ENCODE data around the gene ZBTB7C. TPM values are rescaled to one million over a fixed set of nuclear protein-coding genes. Genes with fewer than 3 reads are reported as not detected.

Gene ZBTB7C
- total RNA-seq, 1 experiment from 2014 or later, result 0.33 TPM

- no peak overlapping the region for H3K27ac Mint-ChIP-seq
- DNase-seq, result no peak
- H3K14ac ChIP-seq (ENCODE audit: insufficient read depth, low read length), result no peak overlapping the region; the same call in 1 of the 2 replicates
- no peaks in the 10 kb centered on the region for H3K27me3 ChIP-seq (ENCODE audit: insufficient read depth, low read length)
- peaks cover 1% of the 10 kb centered on the region; the same call in 1 of the 2 replicates for H3K27me3 Mint-ChIP-seq (ENCODE audit: low read depth)
- no peaks in the 10 kb centered on the region for H3K23me2 ChIP-seq (ENCODE audit: insufficient read length, low read depth, low read length, poor library complexity, severe bottlenecking)
- H2BK12ac ChIP-seq (ENCODE audit: insufficient read length, low read depth, low read length), result no peak overlapping the region
- no peak overlapping the region for H3K18ac ChIP-seq (ENCODE audit: insufficient read length, low read depth, low read length)
- no peaks in the 10 kb centered on the region for H3K36me3 Mint-ChIP-seq (ENCODE audit: insufficient read depth in 1 of 3, low read depth in 3 of 3)
- WGBS (ENCODE audit: extremely low coverage, insufficient read length, low lambda C conversion rate), result no CpG with 5 or more reads among the region's 3 CpGs
- no peak overlapping the region for H3K4me3 Mint-ChIP-seq
- no peak overlapping the region for H2BK5ac ChIP-seq (ENCODE audit: insufficient read length, low read length)
- H2AK5ac ChIP-seq (ENCODE audit: insufficient read length, low read length), result no peak overlapping the region
- H3K27ac ChIP-seq (ENCODE audit: insufficient read length, low read depth, low read length), result no peak overlapping the region
- H4K5ac ChIP-seq (ENCODE audit: insufficient read length, low read depth, low read length), result no peak overlapping the region
- H2AFZ ChIP-seq (ENCODE audit: low read length), result no peak overlapping the region
- H3K56ac ChIP-seq (ENCODE audit: insufficient read length, low read depth, low read length), result no peak overlapping the region
- no peak overlapping the region for H4K8ac ChIP-seq (replicated peaks; ENCODE audit: insufficient read length, low read depth, low read length)
- H4K91ac ChIP-seq (ENCODE audit: insufficient read length, low read depth, low read length), result no peak overlapping the region
- no peak overlapping the region for H3K4ac ChIP-seq (ENCODE audit: low read depth, low read length)
- no peaks in the 10 kb centered on the region for H3K79me1 ChIP-seq (ENCODE audit: insufficient read depth, low read depth, low read length, poor library complexity, severe bottlenecking)
- H4K20me1 ChIP-seq (ENCODE audit: control insufficient read depth, insufficient read depth, insufficient read length), result no peaks in the 10 kb centered on the region
- H3K4me1 Mint-ChIP-seq, result peaks cover 9 to 27% of the 10 kb centered on the region in 2 experiments
- H3K4me2 ChIP-seq (ENCODE audit: insufficient read depth, insufficient read length, low read length), result no peak overlapping the region
- H3K4me1 ChIP-seq (ENCODE audit: insufficient read depth, low read length), result no peaks in the 10 kb centered on the region
- no peaks in the 10 kb centered on the region; a peak in 1 of 5 replicates for H3K9me3 Mint-ChIP-seq
- H3K23ac ChIP-seq (ENCODE audit: insufficient read length, low read depth, low read length), result no peak overlapping the region
- H2BK20ac ChIP-seq (ENCODE audit: low read depth, low read length, poor library complexity, severe bottlenecking), result no peak overlapping the region
- H3K9ac ChIP-seq (ENCODE audit: extremely low read depth, insufficient read length, low read length), result no peak overlapping the region
- no peaks in the 10 kb centered on the region for H3K79me2 ChIP-seq (ENCODE audit: insufficient read depth, low read length)
- TF ChIP-seq, protein P1, sequence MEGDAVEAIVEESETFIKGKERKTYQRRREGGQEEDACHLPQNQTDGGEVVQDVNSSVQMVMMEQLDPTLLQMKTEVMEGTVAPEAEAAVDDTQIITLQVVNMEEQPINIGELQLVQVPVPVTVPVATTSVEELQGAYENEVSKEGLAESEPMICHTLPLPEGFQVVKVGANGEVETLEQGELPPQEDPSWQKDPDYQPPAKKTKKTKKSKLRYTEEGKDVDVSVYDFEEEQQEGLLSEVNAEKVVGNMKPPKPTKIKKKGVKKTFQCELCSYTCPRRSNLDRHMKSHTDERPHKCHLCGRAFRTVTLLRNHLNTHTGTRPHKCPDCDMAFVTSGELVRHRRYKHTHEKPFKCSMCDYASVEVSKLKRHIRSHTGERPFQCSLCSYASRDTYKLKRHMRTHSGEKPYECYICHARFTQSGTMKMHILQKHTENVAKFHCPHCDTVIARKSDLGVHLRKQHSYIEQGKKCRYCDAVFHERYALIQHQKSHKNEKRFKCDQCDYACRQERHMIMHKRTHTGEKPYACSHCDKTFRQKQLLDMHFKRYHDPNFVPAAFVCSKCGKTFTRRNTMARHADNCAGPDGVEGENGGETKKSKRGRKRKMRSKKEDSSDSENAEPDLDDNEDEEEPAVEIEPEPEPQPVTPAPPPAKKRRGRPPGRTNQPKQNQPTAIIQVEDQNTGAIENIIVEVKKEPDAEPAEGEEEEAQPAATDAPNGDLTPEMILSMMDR (conservative IDR thresholded peaks at IDR 0.05), result no peak
- no peak overlapping the region for H3T11ph ChIP-seq (ENCODE audit: low read length)
- no peaks in the 10 kb centered on the region for H3K9me3 ChIP-seq (ENCODE audit: control insufficient read depth, low read depth, low read length)
- H2BK15ac ChIP-seq (ENCODE audit: low read depth, low read length), result no peak overlapping the region
- H2BK120ac ChIP-seq (ENCODE audit: low read depth, low read length, poor library complexity, severe bottlenecking), result no peak overlapping the region
Observed at GRCh38 chr18:48321121-48321520, 88.1 kb downstream of the ZBTB7C start.

Data from H9 (cell line).